DND-41 (cell line): ENCODE data around the gene CLCN2.

ENCODE experiments used
- ATAC-seq: fragments of 200-7000 bp; cut with Tn5 transposase; 3 replicates; pipeline ENCODE4 v1.9.1; 2021; ENCODE audit warnings: low read depth; ENCODE audit not compliant: insufficient read depth
- DNase-seq: peaks from one replicate; pipeline ENCODE4 v3.0.0-alpha.2; 2020
- H2AFZ ChIP-seq: 2 replicates; pipeline ENCODE4 v1.6.0; 2012; ENCODE audit warnings: low read depth, low read length
- H3K27ac ChIP-seq: 2 replicates; pipeline ENCODE4 v1.5.1; 2012; ENCODE audit warnings: low read length, inconsistent platforms
- H3K27me3 ChIP-seq: fragments of 200-600 bp; sonication (generic); 2 replicates; pipeline ENCODE4 v1.6.0; 2012; ENCODE audit warnings: low read length, mild to moderate bottlenecking, inconsistent platforms; ENCODE audit not compliant: insufficient read depth, poor library complexity
- H3K36me3 ChIP-seq: 2 replicates; pipeline ENCODE4 v1.5.1; 2012; ENCODE audit warnings: low read length, inconsistent platforms; ENCODE audit not compliant: insufficient read depth
- H3K4me1 ChIP-seq: 2 replicates; pipeline ENCODE4 v1.5.1; 2012; ENCODE audit warnings: mild to moderate bottlenecking, low read length; ENCODE audit not compliant: insufficient read depth
- H3K4me2 ChIP-seq: 2 replicates; pipeline ENCODE4 v1.6.0; 2012; ENCODE audit warnings: mild to moderate bottlenecking, moderate library complexity, low read length, inconsistent platforms; ENCODE audit not compliant: insufficient read depth
- H3K4me3 ChIP-seq, 2 experiments: fragments of 200-600 bp in 1 of 2; shearing (Covaris generic) in 1 of 2; 2 replicates each; pipeline ENCODE4 v1.5.1; 2012 to 2016; ENCODE audit warnings: inconsistent platforms in 2 of 2, low read length in 2 of 2, mild to moderate bottlenecking in 2 of 2, low read depth in 1 of 2, moderate library complexity in 1 of 2
- H3K79me2 ChIP-seq: 2 replicates; pipeline ENCODE4 v1.6.0; 2012; ENCODE audit warnings: low read length, inconsistent platforms; ENCODE audit not compliant: insufficient read depth
- H3K9ac ChIP-seq: 2 replicates; pipeline ENCODE4 v1.6.0; 2012; ENCODE audit warnings: low read depth, mild to moderate bottlenecking, inconsistent platforms, low read length, moderate library complexity
- H3K9me3 ChIP-seq: 2 replicates; pipeline ENCODE4 v1.5.1; 2012; ENCODE audit warnings: low read length, moderate library complexity, mild to moderate bottlenecking, inconsistent platforms; ENCODE audit not compliant: insufficient read depth, severe bottlenecking
- H4K20me1 ChIP-seq: 2 replicates; pipeline ENCODE4 v1.6.0; 2012; ENCODE audit warnings: low read length; ENCODE audit not compliant: insufficient read depth
- CTCF ChIP-seq: IDR thresholded peaks from 2 replicates; pipeline ENCODE4 v1.5.1; 2012; ENCODE audit warnings: borderline replicate concordance, low read length, moderate library complexity, mild to moderate bottlenecking; ENCODE audit not compliant: poor library complexity, severe bottlenecking; ENCODE audit errors: extremely low read depth
- EZH2 ChIP-seq: IDR thresholded peaks from 3 replicates; pipeline ENCODE4 v1.6.1; 2012; ENCODE audit warnings: borderline replicate concordance, low read depth, mild to moderate bottlenecking, moderate library complexity, low read length, inconsistent platforms; ENCODE audit not compliant: severe bottlenecking

CLCN2 gene

DNA sequence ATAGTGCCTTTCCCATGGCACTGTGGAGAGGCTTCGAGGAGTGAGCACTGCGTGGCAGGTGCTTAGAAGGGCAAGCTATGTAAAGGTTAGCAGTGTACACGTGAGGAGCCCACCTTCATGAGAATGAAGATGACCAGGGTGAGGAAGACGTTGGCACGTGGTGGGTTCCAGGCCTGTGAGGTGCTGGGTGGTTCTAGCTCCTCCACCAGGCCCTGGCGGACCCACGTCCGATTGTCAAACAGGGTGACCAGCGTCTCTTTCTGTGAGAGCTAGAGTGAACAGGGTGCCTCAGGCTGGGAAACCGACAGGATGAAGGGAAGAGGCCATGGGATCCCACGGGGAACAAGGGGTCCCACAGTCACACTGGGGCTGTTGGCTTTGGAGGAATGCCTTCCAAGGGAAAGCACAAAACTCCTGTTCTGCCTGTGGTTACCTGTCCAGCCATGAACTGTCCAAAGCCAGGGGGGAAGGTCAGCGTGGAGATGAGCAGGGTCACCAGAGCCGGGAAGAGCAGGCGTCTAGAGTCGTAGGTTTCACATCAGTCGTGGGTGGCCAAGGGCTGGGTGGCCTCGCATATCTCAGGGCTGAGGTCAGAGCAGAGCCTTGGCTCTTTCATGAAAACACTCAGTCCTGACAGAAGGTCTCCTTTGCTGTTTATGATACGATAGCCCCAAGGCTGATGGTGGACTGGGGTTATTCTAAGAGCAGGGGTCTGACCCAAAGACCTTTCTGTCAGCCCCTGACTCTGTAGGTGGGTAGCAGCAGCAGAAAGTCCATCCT is 6.0 kb downstream of the CLCN2 start:
- no peak overlapping the region for H3K9ac ChIP-seq
- ATAC-seq (no peak), DNase-seq (no peak)
- no peak overlapping the region for H3K4me2 ChIP-seq
- no peak overlapping the region for H2AFZ ChIP-seq
- TF ChIP-seq EZH2, result no peak
- H3K36me3 ChIP-seq, result peaks cover 14% of the 10 kb centered on the region
- H3K4me1 ChIP-seq, result peaks cover 6% of the 10 kb centered on the region
- H4K20me1 ChIP-seq, result peaks cover 21% of the 10 kb centered on the region
- H3K9me3 ChIP-seq, result no peaks in the 10 kb centered on the region
- no peak overlapping the region for H3K27ac ChIP-seq
- no peaks in the 10 kb centered on the region for H3K79me2 ChIP-seq
- H3K27me3 ChIP-seq, result no peaks in the 10 kb centered on the region
- H3K4me3 ChIP-seq, result no peak overlapping the region

DNA sequence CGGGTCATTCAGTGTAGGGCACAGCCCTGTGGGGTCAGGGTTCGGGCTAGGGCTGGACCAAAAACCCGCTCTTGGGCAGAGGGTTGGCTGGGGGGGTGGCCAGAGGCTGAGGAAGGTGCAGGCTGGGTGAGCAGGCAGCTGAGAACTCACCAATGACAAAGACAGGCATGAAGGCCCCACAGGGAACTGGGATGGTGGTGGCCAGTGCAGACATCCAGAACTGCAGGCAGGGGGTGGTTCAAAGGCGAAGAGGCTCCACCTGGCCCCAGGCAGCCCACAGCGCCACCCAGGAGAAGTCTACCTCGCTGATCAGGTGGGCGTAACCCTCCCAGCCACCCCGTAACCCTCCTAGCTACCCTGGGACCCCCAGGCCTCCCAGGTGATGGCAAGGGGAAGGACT is 6.7 kb downstream of the CLCN2 start:
- Histone ChIP-seq H3K9ac (no peak overlapping the region), H3K27me3 (no peaks in the 10 kb centered on the region), H2AFZ (no peak overlapping the region), H3K4me2 (no peak overlapping the region), H3K9me3 (no peaks in the 10 kb centered on the region), H3K79me2 (no peaks in the 10 kb centered on the region), H3K4me3 (no peak overlapping the region), H3K27ac (no peak overlapping the region), H3K36me3 (peaks cover 14% of the 10 kb centered on the region), H3K4me1 (no peaks in the 10 kb centered on the region), H4K20me1 (peaks cover 16% of the 10 kb centered on the region; the same call in 1 of the 2 replicates)
- DNase-seq (no peak), ATAC-seq (no peak)
- no peak for TF ChIP-seq EZH2
- no peak for TF ChIP-seq CTCF

GRCh38 chr3:184354121-184354728 is 7.2 kb downstream of the CLCN2 start:
- H3K79me2 ChIP-seq, result no peaks in the 10 kb centered on the region
- no peak overlapping the region; the same call in 1 of the 2 replicates for H3K27ac ChIP-seq
- DNase-seq, result peak; percentile 57

More at GRCh38 chr3:184354121-184354728, 7.2 kb downstream of the CLCN2 start:
- no peak overlapping the region for H2AFZ ChIP-seq
- H4K20me1 ChIP-seq, result peaks cover 16% of the 10 kb centered on the region; the same call in 1 of the 2 replicates
- TF ChIP-seq EZH2 (no peak), CTCF (peak; percentile 78)
- peaks cover 14% of the 10 kb centered on the region for H3K36me3 ChIP-seq
- ATAC-seq, result peak; percentile 79
- no peak overlapping the region for H3K9ac ChIP-seq
- no peaks in the 10 kb centered on the region for H3K9me3 ChIP-seq
- H3K27me3 ChIP-seq, result no peaks in the 10 kb centered on the region
- no peaks in the 10 kb centered on the region for H3K4me1 ChIP-seq
- no peak overlapping the region for H3K4me3 ChIP-seq
- H3K4me2 ChIP-seq, result no peak overlapping the region
